ENCODE measurements around the gene SNTG2.

Gene SNTG2

DNA sequence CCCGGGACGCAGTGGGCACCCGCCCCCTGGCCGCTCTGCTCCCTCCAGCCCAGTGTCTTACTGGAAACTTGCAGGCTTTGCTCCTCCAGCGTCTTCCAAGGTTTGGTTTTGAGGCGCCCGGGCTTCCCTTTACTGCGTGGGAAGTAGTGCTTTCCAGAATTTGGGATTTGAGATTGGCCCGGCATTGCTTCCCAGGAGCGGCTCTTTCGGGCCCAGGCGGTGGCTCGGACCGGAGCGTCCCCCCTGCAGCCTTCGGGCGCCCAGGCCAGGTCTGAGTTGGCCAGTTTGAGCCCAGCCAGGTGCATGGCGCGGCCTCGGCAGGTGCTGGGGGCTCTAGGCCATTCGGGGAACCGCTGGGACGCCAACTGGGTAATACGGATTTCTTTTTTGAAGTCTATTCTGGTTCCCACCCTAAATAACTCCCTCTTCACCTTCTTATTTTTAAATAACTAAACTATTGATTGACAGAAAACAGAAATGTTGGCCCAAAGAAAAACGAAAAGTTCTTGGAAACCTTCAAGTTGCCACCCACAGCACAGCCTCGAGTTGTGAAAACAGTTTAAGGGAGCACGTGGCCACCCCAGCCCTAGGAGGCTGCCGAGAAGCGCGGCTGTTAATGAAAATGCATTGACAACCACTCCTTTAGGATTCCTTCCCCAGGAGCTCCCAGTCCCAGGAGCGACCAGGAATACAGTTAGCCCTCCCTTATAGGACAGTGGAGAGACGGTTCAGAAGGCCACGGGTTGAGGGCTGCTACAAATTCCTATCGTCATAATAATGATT lies 766 bp downstream of the SNTG2 start:
- Histone ChIP-seq H3K4me1 (ENCODE audit: insufficient read depth, low read length, poor library complexity, severe bottlenecking) (peaks cover 15% of the 10 kb centered on the region), H3K4me2 (ENCODE audit: low read depth, low read length, poor library complexity, severe bottlenecking) (no peak overlapping the region), H3K36me3 (ENCODE audit: insufficient read depth, low read length) (no peaks in the 10 kb centered on the region), H3F3A (ENCODE audit: low read depth) (no peaks in the 10 kb centered on the region), H2AFZ (ENCODE audit: low read length) (no peak overlapping the region), H4K20me1 (ENCODE audit: insufficient read depth, low read length, poor library complexity, severe bottlenecking) (no peaks in the 10 kb centered on the region), H3K9me3 (ENCODE audit: insufficient read depth, low read depth, low read length) (no peaks in the 10 kb centered on the region), H3K9ac (ENCODE audit: low read depth, low read length, poor library complexity, severe bottlenecking) (no peak overlapping the region), H3K9me2 (replicated peaks; ENCODE audit: low read depth, low read length) (no peaks in the 10 kb centered on the region), H3K79me2 (ENCODE audit: insufficient read depth, low read length) (no peaks in the 10 kb centered on the region), H3K4me3 (ENCODE audit: low read length, poor library complexity, severe bottlenecking) (peak overlapping the region; percentile 71), H3K27me3 (ENCODE audit: insufficient read depth, low read length, poor library complexity, severe bottlenecking) (peaks cover 21% of the 10 kb centered on the region)
- no peak for TF ChIP-seq EZH2phosphoT487 (IDR thresholded peaks at IDR 0.05; ENCODE audit: borderline replicate concordance)
- TF ChIP-seq, protein P1, sequence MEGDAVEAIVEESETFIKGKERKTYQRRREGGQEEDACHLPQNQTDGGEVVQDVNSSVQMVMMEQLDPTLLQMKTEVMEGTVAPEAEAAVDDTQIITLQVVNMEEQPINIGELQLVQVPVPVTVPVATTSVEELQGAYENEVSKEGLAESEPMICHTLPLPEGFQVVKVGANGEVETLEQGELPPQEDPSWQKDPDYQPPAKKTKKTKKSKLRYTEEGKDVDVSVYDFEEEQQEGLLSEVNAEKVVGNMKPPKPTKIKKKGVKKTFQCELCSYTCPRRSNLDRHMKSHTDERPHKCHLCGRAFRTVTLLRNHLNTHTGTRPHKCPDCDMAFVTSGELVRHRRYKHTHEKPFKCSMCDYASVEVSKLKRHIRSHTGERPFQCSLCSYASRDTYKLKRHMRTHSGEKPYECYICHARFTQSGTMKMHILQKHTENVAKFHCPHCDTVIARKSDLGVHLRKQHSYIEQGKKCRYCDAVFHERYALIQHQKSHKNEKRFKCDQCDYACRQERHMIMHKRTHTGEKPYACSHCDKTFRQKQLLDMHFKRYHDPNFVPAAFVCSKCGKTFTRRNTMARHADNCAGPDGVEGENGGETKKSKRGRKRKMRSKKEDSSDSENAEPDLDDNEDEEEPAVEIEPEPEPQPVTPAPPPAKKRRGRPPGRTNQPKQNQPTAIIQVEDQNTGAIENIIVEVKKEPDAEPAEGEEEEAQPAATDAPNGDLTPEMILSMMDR (conservative IDR thresholded peaks at IDR 0.05; ENCODE audit: low read length): no peak

DNA sequence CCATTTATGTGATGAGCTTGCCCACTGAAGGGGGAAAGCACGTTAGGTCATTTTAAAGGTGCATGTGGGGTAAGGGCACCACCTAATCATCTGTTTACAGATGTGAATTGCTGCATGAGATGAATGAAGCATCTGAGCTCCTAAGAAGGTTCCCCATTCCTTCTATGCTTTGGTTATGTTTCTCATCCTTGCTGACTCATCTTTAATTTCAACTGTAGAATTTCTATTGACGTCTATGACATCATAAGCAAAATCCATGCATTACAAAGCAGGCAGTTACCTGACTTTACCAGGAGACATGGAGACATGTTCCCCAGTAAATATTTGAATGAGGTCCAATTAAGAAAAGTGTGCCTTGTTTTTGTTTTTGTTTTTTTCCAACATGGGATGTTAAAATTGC lies 2.8 kb downstream of the SNTG2 start:
- Histone ChIP-seq H3K4me1 (ENCODE audit: insufficient read depth, low read length, poor library complexity, severe bottlenecking) (peaks cover 13% of the 10 kb centered on the region), H3K9me2 (replicated peaks; ENCODE audit: low read depth, low read length) (no peaks in the 10 kb centered on the region), H3K4me2 (ENCODE audit: low read depth, low read length, poor library complexity, severe bottlenecking) (no peak overlapping the region), H3K9ac (ENCODE audit: low read depth, low read length, poor library complexity, severe bottlenecking) (no peak overlapping the region), H3K9me3 (ENCODE audit: insufficient read depth, low read depth, low read length) (no peaks in the 10 kb centered on the region), H3K27me3 (ENCODE audit: insufficient read depth, low read length, poor library complexity, severe bottlenecking) (peaks cover 21% of the 10 kb centered on the region), H2AFZ (ENCODE audit: low read length) (no peak overlapping the region), H4K20me1 (ENCODE audit: insufficient read depth, low read length, poor library complexity, severe bottlenecking) (no peaks in the 10 kb centered on the region), H3K79me2 (ENCODE audit: insufficient read depth, low read length) (no peaks in the 10 kb centered on the region), H3F3A (ENCODE audit: low read depth) (no peaks in the 10 kb centered on the region), H3K4me3 (ENCODE audit: low read length, poor library complexity, severe bottlenecking) (no peak overlapping the region), H3K36me3 (ENCODE audit: insufficient read depth, low read length) (no peaks in the 10 kb centered on the region)
- no peak for TF ChIP-seq EZH2phosphoT487 (IDR thresholded peaks at IDR 0.05; ENCODE audit: borderline replicate concordance)
- TF ChIP-seq, protein P1 (conservative IDR thresholded peaks at IDR 0.05; ENCODE audit: low read length): no peak

DNA sequence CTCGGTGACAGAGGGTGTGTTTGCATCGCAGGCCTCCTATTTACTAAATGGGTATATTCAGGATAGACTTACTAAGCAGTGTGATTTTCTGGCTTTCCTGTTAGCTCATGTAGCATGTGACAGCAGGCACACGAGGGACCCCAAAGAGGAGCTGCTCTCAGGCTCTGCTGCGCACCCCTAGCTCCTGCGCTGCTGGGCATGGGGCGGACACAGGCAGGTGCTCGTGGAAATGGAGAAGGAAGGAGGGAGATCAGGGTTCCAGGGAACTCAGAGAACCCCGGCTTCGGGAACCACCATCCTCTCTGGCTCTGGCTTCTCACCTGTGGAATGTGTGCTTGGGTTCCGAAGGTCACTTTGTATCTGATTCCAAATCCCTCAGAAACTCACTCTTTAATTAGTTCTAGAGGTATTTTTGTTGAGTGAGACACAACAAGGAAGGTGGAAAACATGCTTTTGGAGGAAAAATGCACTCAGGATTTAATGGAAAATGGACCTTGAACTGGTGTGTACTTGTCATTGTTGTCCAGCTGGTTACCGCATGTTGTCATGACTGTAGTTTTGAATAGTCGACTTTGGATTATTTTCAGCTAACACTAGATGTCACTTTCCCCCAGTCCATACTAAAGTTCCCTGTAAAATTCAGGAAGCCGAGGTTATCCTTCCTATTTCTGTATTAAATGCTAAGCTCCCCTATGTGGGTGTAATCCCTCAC lies 3.5 kb downstream of the SNTG2 start:
- no peaks in the 10 kb centered on the region for H3K79me2 ChIP-seq (ENCODE audit: insufficient read depth, low read length)
- no peak for TF ChIP-seq EZH2phosphoT487 (IDR thresholded peaks at IDR 0.05; ENCODE audit: borderline replicate concordance)
- TF ChIP-seq, protein P1 (conservative IDR thresholded peaks at IDR 0.05; ENCODE audit: low read length): peak; percentile 58
- H3K9me2 ChIP-seq (replicated peaks; ENCODE audit: low read depth, low read length): no peaks in the 10 kb centered on the region
- H3K4me2 ChIP-seq (ENCODE audit: low read depth, low read length, poor library complexity, severe bottlenecking): no peak overlapping the region
- H3K9me3 ChIP-seq (ENCODE audit: insufficient read depth, low read depth, low read length): no peaks in the 10 kb centered on the region
- no peaks in the 10 kb centered on the region for H3K36me3 ChIP-seq (ENCODE audit: insufficient read depth, low read length)
- peaks cover 13% of the 10 kb centered on the region for H3K4me1 ChIP-seq (ENCODE audit: insufficient read depth, low read length, poor library complexity, severe bottlenecking)
- peaks cover 21% of the 10 kb centered on the region for H3K27me3 ChIP-seq (ENCODE audit: insufficient read depth, low read length, poor library complexity, severe bottlenecking)
- H2AFZ ChIP-seq (ENCODE audit: low read length): peak overlapping the region; percentile 65; the same call in 1 of the 2 replicates
- H3K9ac ChIP-seq (ENCODE audit: low read depth, low read length, poor library complexity, severe bottlenecking): no peak overlapping the region
- H3F3A ChIP-seq (ENCODE audit: low read depth): no peaks in the 10 kb centered on the region
- no peaks in the 10 kb centered on the region for H4K20me1 ChIP-seq (ENCODE audit: insufficient read depth, low read length, poor library complexity, severe bottlenecking)
- no peak overlapping the region for H3K4me3 ChIP-seq (ENCODE audit: low read length, poor library complexity, severe bottlenecking)
